Vagina (tissue), 2 donors: ENCODE data around the gene PTGR3. TPM values are rescaled to one million over a fixed set of nuclear protein-coding genes. Genes with fewer than 3 reads are reported as not detected.

Source experiments
- DNase-seq, 2 donors: peaks; one replicate each; pipeline ENCODE4 v3.0.0-alpha.2; 2017; ENCODE audit errors: extremely low spot score in 2 of 2
- H3K27ac ChIP-seq: fragments of 200-600 bp; sonication (generic); one replicate; pipeline ENCODE4 v1.5.1; 2019
- H3K27me3 ChIP-seq: fragments of 200-600 bp; sonication (generic); one replicate; pipeline ENCODE4 v1.5.1; 2019
- H3K36me3 ChIP-seq, 2 donors: fragments of 200-600 bp; sonication (generic); one replicate each; pipeline ENCODE4 v1.5.1; 2017 to 2019
- H3K4me1 ChIP-seq: fragments of 200-600 bp; sonication (generic); one replicate; pipeline ENCODE4 v1.5.1; 2019
- H3K4me3 ChIP-seq, 2 donors: fragments of 200-600 bp; sonication (generic); 1 replicate in 1 of 2; 2 replicates in 1 of 2; pipeline ENCODE4 v1.5.1; 2016 to 2019
- H3K9me3 ChIP-seq: fragments of 200-600 bp; sonication (generic); one replicate; pipeline ENCODE4 v1.5.1; 2019
- POLR2A ChIP-seq, 2 donors: fragments of 450-650 bp; IDR thresholded peaks; one replicate each; pipeline ENCODE4 v1.6.1; 2017; ENCODE audit warnings: antibody characterized with exemption in 2 of 2, mild to moderate bottlenecking in 2 of 2, moderate library complexity in 2 of 2
- POLR2AphosphoS5 ChIP-seq, 2 donors: sonication (generic); formaldehyde crosslinking; IDR thresholded peaks; one replicate each; pipeline ENCODE4 v1.9.0; 2017; ENCODE audit warnings: antibody characterized with exemption in 2 of 2, mild to moderate bottlenecking in 2 of 2, low read depth in 1 of 2; ENCODE audit not compliant: insufficient read depth in 1 of 2
- intact Hi-C: fragments of 100-400 bp; cut with DNase I; formaldehyde crosslinking; loops from one replicate; pipeline ENCODE4 v1.15.1; 2023
- total RNA-seq: library from RNA; depleted of rRNA; stranded (reverse); fragments of >200 nt; gene quantifications from one replicate; pipeline ENCODE4 v1.2.3, GENCODE V29; 2016
- TF ChIP-seq, protein P1 (sequence below), 3 experiments: fragments of 450-650 bp in 2 of 3; fragments of 200-600 bp in 1 of 3; sonication (generic) in 1 of 3; IDR thresholded peaks; one replicate each; pipeline ENCODE4 v1.5.1; 2017 to 2019; ENCODE audit warnings: antibody characterized with exemption in 3 of 3, mild to moderate bottlenecking in 2 of 3, moderate library complexity in 2 of 3

The PTGR3 gene
- total RNA-seq, 1 donor from 2014 or later, result 16.0 TPM

DNA sequence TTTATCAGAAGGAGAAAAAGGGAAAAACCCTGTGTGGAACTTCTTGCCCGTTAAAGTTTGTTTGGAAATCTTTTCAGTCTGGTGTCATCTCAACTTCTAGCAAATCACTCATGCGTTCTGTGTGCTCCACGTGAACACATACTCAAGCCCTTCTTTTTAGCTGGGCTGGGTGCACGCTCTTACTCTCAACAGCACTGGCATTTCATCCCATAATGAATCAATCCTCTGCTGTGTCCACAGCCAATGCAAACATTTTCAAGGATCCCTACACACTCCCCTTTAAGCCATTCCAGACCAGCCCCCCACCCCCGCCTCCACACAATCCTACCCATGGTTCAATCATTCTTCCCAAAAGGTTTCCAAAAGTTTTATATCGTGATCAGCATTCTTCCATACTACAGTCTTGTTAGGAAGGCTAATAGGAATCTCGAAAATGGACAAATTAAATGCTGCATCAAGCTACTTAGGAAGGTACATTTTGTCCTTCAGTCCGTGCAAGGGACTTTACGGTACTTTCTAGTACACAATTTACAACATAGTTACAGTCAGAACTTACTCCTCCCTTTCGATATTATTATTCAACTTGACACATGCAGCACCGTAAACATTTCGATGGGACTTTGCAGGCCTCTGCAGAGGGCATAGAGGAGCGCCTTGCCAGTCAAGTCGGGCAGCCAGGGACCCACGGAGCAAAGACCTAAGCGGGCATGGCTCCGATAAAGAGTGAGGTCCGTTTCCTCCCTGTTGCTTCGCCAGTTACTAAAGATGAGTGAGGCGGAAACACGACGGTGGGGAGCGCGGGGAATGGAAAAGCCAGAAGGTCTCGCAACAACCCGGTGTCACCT is 1.4 kb downstream of the PTGR3 start:
- TF ChIP-seq, protein P1, sequence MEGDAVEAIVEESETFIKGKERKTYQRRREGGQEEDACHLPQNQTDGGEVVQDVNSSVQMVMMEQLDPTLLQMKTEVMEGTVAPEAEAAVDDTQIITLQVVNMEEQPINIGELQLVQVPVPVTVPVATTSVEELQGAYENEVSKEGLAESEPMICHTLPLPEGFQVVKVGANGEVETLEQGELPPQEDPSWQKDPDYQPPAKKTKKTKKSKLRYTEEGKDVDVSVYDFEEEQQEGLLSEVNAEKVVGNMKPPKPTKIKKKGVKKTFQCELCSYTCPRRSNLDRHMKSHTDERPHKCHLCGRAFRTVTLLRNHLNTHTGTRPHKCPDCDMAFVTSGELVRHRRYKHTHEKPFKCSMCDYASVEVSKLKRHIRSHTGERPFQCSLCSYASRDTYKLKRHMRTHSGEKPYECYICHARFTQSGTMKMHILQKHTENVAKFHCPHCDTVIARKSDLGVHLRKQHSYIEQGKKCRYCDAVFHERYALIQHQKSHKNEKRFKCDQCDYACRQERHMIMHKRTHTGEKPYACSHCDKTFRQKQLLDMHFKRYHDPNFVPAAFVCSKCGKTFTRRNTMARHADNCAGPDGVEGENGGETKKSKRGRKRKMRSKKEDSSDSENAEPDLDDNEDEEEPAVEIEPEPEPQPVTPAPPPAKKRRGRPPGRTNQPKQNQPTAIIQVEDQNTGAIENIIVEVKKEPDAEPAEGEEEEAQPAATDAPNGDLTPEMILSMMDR (IDR thresholded peaks at IDR 0.05), result no peak
- TF ChIP-seq POLR2A (IDR thresholded peaks at IDR 0.05) (no peak), POLR2AphosphoS5 (IDR thresholded peaks at IDR 0.05; ENCODE audit: insufficient read depth in 1 of 2, low read depth in 1 of 2) (no peak)
- Histone ChIP-seq H3K27me3 (no peaks in the 10 kb centered on the region), H3K36me3 (no peaks in the 10 kb centered on the region), H3K4me1 (peaks cover 46% of the 10 kb centered on the region), H3K27ac (peak overlapping the region; percentile 96), H3K9me3 (no peaks in the 10 kb centered on the region), H3K4me3 (peak overlapping the region; percentile 74 to 82)
- DNase-seq, result peak in 1 of 2 donors; percentile 89
- intact Hi-C loops, result no loop called here

- intact Hi-C loops, result no loop called here
Measured at GRCh38 chr18:75206452-75207309, 2.3 kb downstream of the PTGR3 start.

DNA sequence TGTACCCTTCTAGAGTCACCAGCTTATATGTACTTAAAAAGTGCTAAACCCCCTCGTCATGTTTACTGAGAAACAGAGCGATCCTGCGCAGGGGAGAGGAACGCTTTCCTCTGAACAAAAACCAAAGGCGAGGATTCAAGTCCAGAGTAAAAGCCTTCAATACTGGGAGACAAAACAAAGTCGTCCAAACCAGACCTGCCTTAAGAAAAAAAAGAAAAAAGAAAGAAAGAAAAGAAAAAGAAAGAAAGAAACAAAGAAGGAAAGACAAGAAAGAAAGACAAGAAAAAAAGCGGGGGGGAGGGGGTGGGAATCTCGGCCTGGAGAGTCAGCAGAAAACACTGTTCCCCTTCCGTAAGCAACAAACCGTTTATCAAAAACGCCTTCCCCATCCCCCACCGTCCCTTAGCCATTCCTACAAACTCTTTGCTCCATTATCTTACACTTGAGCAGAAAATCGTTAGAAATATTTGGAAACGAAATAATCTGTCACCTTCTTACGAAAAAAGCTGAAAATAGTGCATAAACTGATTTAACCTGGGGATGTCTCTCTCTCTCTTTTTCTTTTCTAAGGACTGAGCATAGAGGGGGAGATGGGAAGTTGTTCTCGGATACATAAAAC is 3.3 kb downstream of the PTGR3 start:
- TF ChIP-seq, protein P1 (IDR thresholded peaks at IDR 0.05), result no peak
- TF ChIP-seq POLR2A (IDR thresholded peaks at IDR 0.05), result no peak
- TF ChIP-seq POLR2AphosphoS5 (IDR thresholded peaks at IDR 0.05; ENCODE audit: insufficient read depth in 1 of 2, low read depth in 1 of 2), result no peak
- Histone ChIP-seq H3K4me3 (peak overlapping the region; percentile 54 to 74), H3K36me3 (no peaks in the 10 kb centered on the region), H3K4me1 (peaks cover 58% of the 10 kb centered on the region), H3K9me3 (no peaks in the 10 kb centered on the region), H3K27ac (peak overlapping the region; percentile 96), H3K27me3 (no peaks in the 10 kb centered on the region)
- DNase-seq, result no peak
- intact Hi-C loops, result no loop called here

More at GRCh38 chr18:75206452-75207309, 2.3 kb downstream of the PTGR3 start:
- H3K4me1 ChIP-seq, result peaks cover 48% of the 10 kb centered on the region
- no peaks in the 10 kb centered on the region for H3K36me3 ChIP-seq
- peak overlapping the region; percentile 96 for H3K27ac ChIP-seq
- H3K27me3 ChIP-seq, result no peaks in the 10 kb centered on the region
- no peaks in the 10 kb centered on the region for H3K9me3 ChIP-seq
- no peak for TF ChIP-seq POLR2AphosphoS5 (IDR thresholded peaks at IDR 0.05; ENCODE audit: insufficient read depth in 1 of 2, low read depth in 1 of 2)
- TF ChIP-seq, protein P1 (IDR thresholded peaks at IDR 0.05), result no peak
- no peak for TF ChIP-seq POLR2A (IDR thresholded peaks at IDR 0.05)
- DNase-seq, result peak in 1 of 2 donors; percentile 69
- H3K4me3 ChIP-seq, result peak overlapping the region; percentile 74 to 82

DNA sequence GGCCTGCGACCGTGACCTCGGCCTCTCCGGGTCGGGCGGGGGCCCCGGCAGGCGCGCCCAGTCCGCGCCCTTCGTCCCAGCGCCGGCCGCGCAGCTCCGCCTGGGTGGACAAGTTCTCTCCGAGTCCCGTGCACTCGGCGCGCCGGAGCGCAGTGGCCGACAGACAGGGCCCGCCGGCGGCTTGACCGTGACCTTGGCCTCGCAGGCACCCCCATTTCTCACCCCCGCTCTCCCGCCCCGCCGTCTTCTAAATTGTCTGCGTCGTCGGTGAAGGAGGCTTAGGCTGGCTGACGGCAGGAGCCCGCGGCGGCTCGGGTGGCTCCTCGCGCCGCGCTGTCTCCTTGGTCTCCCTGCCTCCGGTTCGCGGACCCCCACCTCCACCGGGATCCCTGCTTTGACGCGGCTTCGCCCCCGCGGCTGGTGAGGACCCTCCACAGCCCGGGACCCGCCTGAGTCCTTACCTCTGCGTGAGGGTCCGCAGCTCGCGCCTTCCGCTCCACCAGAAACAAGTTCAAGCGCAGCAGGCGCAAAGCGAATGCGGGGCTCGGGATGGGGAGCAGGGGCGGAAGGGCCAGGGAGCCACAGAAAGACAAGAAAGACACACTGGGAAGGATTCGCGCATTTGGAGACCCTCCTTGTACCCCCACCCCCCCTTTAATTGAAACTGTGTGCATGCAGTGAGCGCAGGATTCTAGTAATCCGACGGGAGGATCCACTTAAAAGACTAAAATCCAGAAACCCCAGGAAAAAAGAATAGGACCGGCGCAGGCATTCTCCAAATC is 4.0 kb downstream of the PTGR3 start:
- peak overlapping the region; percentile 54 to 74 for H3K4me3 ChIP-seq
- peak overlapping the region; percentile 96 for H3K27ac ChIP-seq
- H3K27me3 ChIP-seq, result no peaks in the 10 kb centered on the region
- DNase-seq, result no peak
- TF ChIP-seq POLR2AphosphoS5 (IDR thresholded peaks at IDR 0.05; ENCODE audit: insufficient read depth in 1 of 2, low read depth in 1 of 2), result no peak
- no peak for TF ChIP-seq POLR2A (IDR thresholded peaks at IDR 0.05)
- TF ChIP-seq, protein P1 (IDR thresholded peaks at IDR 0.05), result no peak
- no peaks in the 10 kb centered on the region for H3K36me3 ChIP-seq
- no peaks in the 10 kb centered on the region for H3K9me3 ChIP-seq
- intact Hi-C loops, result no loop called here
- peaks cover 54% of the 10 kb centered on the region for H3K4me1 ChIP-seq
